Right forelimb (tissue), 1 donor: ENCODE measurements around the gene TNNC1.

ENCODE experiments used
- DNase-seq: peaks from one replicate; pipeline ENCODE4 v3.0.0-alpha.2; 2018

Gene TNNC1

GRCh38 chr3:52441772-52442332 is 12.0 kb downstream of the TNNC1 start:
- DNase-seq: no peak

- DNase-seq: no peak
These were observed 12.6 kb downstream of the TNNC1 start for GRCh38 chr3:52441091-52441771.

- peak; percentile 30 for DNase-seq
These were observed 13.2 kb downstream of the TNNC1 start for GRCh38 chr3:52440671-52441070.

GRCh38 chr3:52440249-52440551 is 13.6 kb downstream of the TNNC1 start:
- DNase-seq: no peak

- DNase-seq: no peak
These were observed 14.2 kb downstream of the TNNC1 start for GRCh38 chr3:52439426-52440248.

- DNase-seq: no peak
These were observed 15.0 kb downstream of the TNNC1 start for GRCh38 chr3:52438579-52439425.

GRCh38 chr3:52438104-52438376 is 15.8 kb downstream of the TNNC1 start:
- no peak for DNase-seq

GRCh38 chr3:52437326-52438103 is 16.3 kb downstream of the TNNC1 start:
- DNase-seq: no peak

- no peak for DNase-seq
These were observed 17.2 kb downstream of the TNNC1 start for GRCh38 chr3:52436500-52437149.

- no peak for DNase-seq
These were observed 18.4 kb downstream of the TNNC1 start for GRCh38 chr3:52435246-52436101.

GRCh38 chr3:52434491-52435115 is 19.2 kb downstream of the TNNC1 start:
- DNase-seq: no peak

- no peak for DNase-seq
These were observed 19.8 kb downstream of the TNNC1 start for GRCh38 chr3:52433996-52434479.

GRCh38 chr3:52433328-52433995 is 20.4 kb downstream of the TNNC1 start:
- DNase-seq: peak; percentile 43

- DNase-seq: peak; percentile 42
These were observed 21.1 kb downstream of the TNNC1 start for GRCh38 chr3:52432691-52433141.

GRCh38 chr3:52432225-52432624 is 21.6 kb downstream of the TNNC1 start:
- peak; percentile 30 for DNase-seq

GRCh38 chr3:52431459-52432223 is 22.2 kb downstream of the TNNC1 start:
- peak; percentile 23 for DNase-seq

- peak; percentile 22 for DNase-seq
These were observed 23.4 kb downstream of the TNNC1 start for GRCh38 chr3:52430416-52430810.

- DNase-seq: peak; percentile 31
These were observed 23.9 kb downstream of the TNNC1 start for GRCh38 chr3:52429779-52430415.
